Choroid plexus epithelial cell (primary cell): Measurements from ENCODE around the gene DNAAF2.
"Not testable (repeated sequence)": the region's sequence is repeated elsewhere in the genome, so short reads cannot be mapped to it uniquely, and the experiment has no call there.

Experiments used
- DNase-seq: peaks from one replicate; pipeline ENCODE4 v3.0.0-alpha.2; 2010; ENCODE audit warnings: low read depth
- H3K4me3 ChIP-seq: 2 replicates; pipeline ENCODE4 v1.5.1; 2011; ENCODE audit warnings: low read depth, mild to moderate bottlenecking, control low read depth, low read length, moderate library complexity
- TF ChIP-seq, protein P1 (sequence below): conservative IDR thresholded peaks from 2 replicates; pipeline ENCODE4 v1.5.1; 2011; ENCODE audit warnings: low read depth, mild to moderate bottlenecking, control low read depth, inconsistent platforms, low read length, moderate library complexity

Gene DNAAF2, protein sequence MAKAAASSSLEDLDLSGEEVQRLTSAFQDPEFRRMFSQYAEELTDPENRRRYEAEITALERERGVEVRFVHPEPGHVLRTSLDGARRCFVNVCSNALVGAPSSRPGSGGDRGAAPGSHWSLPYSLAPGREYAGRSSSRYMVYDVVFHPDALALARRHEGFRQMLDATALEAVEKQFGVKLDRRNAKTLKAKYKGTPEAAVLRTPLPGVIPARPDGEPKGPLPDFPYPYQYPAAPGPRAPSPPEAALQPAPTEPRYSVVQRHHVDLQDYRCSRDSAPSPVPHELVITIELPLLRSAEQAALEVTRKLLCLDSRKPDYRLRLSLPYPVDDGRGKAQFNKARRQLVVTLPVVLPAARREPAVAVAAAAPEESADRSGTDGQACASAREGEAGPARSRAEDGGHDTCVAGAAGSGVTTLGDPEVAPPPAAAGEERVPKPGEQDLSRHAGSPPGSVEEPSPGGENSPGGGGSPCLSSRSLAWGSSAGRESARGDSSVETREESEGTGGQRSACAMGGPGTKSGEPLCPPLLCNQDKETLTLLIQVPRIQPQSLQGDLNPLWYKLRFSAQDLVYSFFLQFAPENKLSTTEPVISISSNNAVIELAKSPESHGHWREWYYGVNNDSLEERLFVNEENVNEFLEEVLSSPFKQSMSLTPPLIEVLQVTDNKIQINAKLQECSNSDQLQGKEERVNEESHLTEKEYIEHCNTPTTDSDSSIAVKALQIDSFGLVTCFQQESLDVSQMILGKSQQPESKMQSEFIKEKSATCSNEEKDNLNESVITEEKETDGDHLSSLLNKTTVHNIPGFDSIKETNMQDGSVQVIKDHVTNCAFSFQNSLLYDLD

DNA sequence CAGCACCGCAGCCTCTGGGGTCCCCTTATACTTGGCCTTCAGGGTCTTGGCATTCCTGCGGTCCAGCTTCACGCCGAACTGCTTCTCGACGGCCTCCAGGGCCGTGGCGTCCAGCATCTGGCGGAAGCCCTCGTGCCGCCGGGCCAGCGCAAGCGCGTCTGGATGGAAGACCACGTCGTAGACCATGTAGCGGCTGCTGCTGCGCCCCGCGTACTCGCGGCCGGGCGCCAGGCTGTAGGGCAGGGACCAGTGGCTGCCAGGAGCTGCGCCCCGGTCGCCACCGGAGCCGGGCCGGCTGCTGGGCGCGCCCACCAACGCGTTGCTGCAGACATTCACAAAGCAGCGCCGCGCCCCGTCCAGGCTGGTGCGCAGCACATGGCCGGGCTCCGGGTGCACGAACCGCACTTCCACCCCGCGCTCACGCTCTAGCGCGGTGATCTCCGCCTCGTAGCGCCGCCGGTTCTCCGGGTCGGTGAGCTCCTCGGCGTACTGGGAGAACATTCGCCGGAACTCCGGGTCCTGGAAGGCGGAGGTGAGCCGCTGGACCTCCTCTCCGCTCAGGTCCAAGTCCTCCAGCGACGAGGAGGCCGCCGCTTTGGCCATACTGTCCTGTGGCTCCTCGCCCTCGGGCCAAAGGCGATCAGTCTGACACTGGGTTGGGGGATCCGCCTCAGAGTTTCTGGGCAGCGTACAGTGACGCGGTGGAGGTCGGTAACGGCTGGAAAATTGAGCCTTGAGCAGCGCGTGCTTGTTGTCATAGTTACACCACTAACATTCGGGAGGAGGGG is at the start of gene DNAAF2:
DNAAF2 (minus strand) TSS at position 698 of the 788 bp plus-strand sequence; CDS start at position 603, 95 bp downstream.
- TF ChIP-seq, protein P1, sequence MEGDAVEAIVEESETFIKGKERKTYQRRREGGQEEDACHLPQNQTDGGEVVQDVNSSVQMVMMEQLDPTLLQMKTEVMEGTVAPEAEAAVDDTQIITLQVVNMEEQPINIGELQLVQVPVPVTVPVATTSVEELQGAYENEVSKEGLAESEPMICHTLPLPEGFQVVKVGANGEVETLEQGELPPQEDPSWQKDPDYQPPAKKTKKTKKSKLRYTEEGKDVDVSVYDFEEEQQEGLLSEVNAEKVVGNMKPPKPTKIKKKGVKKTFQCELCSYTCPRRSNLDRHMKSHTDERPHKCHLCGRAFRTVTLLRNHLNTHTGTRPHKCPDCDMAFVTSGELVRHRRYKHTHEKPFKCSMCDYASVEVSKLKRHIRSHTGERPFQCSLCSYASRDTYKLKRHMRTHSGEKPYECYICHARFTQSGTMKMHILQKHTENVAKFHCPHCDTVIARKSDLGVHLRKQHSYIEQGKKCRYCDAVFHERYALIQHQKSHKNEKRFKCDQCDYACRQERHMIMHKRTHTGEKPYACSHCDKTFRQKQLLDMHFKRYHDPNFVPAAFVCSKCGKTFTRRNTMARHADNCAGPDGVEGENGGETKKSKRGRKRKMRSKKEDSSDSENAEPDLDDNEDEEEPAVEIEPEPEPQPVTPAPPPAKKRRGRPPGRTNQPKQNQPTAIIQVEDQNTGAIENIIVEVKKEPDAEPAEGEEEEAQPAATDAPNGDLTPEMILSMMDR, result no peak
- H3K4me3 ChIP-seq, result peak within 1 kb of the TSS; percentile 96
- peak; percentile 80 for DNase-seq

DNA sequence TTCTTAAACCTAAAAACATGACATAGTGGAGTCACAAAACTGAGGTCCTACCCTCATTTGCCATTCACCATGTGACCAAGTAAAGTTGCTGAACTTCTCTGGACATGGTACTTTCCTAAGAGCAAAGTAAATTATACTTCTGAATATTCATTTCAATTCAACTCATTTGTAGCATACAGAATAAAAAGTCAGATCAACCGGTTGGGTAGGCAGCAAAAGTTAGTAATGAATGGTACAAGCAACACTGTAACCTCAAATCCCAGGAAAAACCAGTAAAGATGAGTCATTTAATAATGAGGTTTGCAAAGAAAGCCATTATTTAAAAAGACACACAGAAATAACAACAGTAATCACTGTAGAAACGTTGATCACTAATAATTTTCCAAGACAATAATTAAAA is 44.2 kb upstream of the DNAAF2 start:
- no peak overlapping the region for H3K4me3 ChIP-seq
- TF ChIP-seq, protein P1, result no peak
- no peak for DNase-seq

DNA sequence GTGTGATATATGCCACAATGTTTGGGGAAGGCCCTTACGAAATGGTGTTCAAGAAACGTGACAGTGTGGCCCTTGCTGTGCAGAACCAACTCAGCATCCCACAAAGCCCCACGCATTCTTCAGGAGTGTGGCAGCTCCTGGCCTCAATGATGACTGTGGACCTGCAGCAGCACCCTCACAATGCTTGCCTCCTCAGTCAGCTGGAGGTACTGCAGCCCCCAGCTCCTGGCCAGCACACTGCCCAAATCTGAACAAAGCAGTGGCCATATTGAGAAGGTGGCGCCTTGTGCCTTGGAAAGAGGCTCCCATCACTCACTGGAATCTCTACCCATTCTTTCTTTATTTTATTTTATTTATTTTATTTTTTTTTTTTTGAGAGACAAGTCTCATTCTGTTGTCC is 42.6 kb upstream of the DNAAF2 start:
- TF ChIP-seq, protein P1, result peak; percentile 38
- H3K4me3 ChIP-seq, result no peak overlapping the region
- DNase-seq, result peak; percentile 14

DNA sequence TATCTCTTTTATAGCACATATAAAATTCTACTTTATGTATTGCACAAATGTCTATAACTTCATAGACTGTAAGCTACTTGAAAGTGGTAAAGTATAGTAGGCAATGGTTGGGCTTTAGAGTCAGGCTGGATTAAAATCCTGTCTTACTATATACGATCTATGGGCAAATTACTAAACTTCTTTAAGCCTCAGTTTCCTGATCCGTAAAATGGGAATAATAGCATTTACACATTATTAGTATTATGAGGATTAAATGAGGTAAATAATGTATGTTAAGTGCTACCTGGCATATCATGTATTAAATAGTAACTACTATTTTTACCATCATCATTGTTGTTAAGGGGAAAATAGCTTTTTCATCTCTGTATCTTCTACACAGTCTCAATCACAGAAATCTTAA is 38.5 kb upstream of the DNAAF2 start:
- DNase-seq, result no peak
- H3K4me3 ChIP-seq, result no peak overlapping the region
- TF ChIP-seq, protein P1, result no peak

DNA sequence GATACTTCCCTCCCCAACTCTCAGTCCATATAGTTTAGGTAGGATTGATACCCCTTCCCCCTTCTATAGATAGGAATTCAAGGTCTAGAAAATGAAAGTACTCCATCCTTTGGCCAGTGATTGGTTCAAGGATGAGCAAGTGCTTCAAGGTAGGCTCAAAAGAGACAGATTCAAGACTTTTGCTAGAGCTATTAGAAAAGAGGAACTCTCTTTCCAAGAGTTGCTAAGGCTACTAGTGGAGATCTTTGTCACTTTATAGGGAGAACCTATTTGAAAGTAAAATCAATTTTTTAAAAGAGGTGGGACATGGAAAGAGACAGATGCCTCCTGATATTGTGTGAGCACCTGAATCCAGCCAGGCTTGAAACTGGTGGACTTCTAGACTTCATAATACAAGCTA is 35.4 kb upstream of the DNAAF2 start:
- H3K4me3 ChIP-seq, result no peak overlapping the region
- TF ChIP-seq, protein P1, result no peak
- no peak for DNase-seq

DNA sequence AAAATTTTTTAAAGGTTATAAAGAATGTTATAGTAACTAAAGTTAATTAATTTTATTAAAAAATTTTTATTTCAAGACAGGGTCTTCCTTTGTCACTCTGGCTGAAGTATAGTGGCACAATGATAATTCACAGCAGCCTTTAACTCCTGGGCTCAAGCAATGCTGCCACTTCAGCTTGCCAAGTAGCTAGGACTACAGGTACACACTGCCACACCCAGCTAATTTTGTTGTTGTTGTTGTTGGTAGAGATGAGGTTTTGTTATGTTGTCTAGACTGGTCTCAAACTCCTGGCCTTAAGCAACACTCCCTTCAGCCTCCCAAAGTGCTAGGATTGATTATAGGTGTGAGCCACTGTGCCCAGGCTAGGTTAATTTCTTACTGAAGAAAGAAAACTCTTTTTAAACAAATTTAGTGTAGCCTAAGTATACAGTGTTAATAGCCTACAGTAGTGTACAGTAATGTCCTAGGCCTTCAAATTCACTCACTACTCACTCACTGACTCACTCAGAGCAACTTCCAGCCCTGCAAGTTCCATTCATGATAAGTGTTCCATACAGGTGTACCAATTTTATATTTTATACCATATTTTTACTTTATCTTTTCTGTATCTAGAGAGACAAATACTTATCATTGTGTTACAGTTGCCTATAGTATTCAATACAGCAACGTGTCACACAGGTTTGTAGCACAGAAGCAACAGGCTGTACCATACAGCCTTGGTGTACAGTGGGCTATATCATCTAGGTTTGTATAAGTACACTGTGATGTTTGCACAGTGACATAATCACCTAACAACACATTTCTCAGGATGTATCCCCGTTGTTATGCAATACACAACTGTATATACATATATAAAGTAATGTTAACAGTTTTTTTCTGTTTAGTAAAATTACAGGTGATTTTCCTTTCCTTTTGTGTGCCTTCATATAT is 24.7 kb upstream of the DNAAF2 start:
- no peak overlapping the region for H3K4me3 ChIP-seq
- DNase-seq, result no peak
- TF ChIP-seq, protein P1, result no peak

DNA sequence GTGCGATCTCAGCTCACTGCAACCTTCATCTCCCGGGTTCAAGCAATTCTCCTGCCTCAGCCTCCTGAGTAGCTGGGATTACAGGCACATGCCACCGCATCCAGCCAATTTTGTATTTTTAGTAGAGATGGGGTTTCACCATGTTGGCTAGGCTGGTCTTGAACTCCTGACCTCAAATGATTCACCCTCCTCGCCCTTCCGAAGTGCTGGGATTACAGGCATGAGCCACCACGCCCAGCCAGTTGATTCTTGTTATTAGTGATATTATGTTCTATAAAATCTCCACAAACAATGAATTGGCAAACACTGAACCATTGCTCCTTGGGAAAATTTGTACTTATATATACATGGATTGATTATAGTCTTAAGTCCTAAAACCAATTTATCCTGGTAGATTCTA is 22.5 kb upstream of the DNAAF2 start:
- not testable (repeated sequence) for DNase-seq, H3K4me3 ChIP-seq
